GM18526 (cell line): Measurements from ENCODE around the gene OLR1.

Source experiments
- POLR2A ChIP-seq: IDR thresholded peaks from 3 replicates; pipeline ENCODE4 v1.6.1; 2011; ENCODE audit not compliant: insufficient read length; ENCODE audit errors: extremely low read depth

OLR1 gene

GRCh38 chr12:10196210-10196609 lies 24.3 kb upstream of the OLR1 start:
- no peak for TF ChIP-seq POLR2A

GRCh38 chr12:10194160-10194670 lies 22.3 kb upstream of the OLR1 start:
- TF ChIP-seq POLR2A, result no peak

DNA sequence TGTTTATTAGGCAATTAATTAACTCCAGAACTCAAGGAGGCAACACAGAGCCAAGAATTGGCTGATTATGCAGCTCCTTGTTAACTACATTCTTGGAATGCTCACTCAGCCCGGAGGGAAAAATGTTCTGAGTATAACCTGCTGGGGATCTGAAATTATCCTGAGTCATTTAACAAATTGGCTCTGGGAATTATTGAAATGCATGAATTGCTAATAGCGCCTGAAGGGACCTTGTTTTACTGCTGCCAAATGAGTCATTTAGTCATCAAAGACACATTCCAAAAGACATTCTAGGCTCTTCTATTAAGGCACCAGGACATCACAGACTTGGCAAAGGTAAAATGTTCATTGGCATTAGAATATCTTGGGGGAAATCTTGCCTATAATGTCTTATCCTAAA lies 19.9 kb upstream of the OLR1 start:
- TF ChIP-seq POLR2A, result no peak

DNA sequence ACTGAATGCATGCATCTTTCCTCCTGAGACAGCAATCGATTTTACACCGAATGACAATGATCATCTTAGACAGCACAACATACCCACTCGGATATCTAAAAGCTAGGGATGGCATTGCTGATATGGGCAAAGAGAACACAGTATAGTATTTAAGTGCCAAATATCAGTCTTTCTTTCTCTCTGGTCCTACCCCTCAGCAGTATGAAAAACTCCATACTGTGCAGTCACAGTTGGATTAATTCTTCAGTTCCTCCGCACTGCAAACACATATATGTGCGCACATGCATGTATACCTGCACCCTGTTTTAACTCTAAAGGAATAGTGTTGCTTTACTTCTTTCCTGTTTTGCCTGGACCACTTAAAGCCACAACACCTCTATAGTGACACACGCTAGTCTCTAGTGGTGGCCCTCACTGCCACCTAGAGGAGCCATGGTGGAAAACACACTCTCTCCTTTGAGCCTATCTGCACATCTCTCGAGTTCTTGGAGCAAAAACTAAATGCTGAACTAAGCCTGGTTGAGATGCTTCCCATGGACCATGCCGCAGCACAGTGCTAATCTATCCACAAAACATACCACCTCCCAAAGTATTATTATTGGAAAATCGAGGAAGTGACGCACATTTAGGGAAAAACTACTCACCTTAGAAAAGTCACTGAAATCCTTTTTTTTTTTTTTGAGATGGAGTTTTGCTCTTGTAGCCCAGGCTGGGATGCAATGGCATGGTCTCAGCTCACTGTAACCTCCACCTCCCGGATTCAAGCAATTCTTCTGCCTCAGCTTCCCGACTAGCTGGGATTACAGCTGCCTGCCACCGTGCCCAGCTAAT lies 18.8 kb upstream of the OLR1 start:
- no peak for TF ChIP-seq POLR2A

DNA sequence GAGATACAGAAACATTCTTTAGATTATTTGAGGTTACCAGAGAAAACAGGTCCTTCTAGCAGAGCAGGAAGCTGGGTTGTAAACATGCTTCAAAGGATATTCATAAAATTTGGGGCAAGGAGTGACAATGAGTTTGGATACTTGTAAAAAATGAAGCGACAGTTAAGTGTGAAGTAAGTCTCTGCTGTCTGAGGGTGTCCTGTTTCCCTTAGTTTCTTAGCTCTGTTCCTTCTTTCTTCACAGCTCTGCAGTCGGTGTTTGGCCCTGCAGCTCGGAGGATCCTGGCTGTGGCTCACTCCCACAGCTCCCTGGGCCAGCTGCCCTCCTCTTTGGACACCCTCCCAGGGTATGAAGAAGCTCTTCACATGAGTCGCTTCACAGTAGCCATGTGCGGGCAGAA lies 17.7 kb upstream of the OLR1 start:
- no peak for TF ChIP-seq POLR2A

DNA sequence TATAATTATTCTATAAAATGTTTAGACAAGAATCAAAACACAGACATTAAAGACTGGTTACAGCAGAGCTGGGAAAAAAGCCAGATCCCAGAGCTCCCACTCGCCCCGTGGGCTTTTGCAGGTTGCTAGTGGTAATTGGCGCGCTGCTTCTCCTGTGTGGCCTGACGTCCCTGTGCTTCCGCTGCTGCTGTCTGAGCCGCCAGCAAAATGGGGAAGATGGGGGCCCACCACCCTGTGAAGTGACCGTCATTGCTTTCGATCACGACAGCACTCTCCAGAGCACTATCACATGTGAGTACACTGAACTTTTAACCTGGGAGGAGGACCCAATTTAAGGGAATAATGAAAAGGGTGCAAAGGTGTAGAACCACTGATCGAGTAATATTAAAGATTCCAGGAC lies 14.4 kb upstream of the OLR1 start:
- no peak for TF ChIP-seq POLR2A

DNA sequence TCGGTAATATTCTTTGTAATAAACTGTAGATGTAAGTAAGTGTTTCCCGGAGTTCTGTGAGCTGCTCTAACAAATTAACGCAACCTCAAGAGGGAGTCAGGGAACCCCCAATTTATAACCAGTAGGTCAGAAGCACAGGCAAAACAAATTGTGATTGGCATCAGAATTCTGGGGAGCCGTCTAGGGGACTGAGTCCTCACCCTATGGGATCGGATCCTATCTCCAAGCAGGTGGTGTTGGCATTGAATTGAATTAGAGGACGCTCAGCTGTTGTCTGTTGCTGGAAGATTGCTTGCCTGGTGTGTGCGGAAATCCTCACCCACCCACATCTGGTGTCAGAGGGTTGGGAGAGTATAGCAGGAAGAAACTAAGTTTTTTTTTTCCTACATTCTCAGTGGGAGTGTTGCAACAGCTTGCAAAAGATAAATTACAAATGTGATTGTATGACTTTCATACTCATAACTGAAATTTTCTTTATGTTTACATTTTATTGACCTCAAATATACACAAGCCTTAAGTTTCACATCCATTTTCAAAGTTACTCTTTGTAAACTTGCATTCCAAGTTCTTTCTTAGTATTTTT lies 12.4 kb upstream of the OLR1 start:
- no peak for TF ChIP-seq POLR2A

DNA sequence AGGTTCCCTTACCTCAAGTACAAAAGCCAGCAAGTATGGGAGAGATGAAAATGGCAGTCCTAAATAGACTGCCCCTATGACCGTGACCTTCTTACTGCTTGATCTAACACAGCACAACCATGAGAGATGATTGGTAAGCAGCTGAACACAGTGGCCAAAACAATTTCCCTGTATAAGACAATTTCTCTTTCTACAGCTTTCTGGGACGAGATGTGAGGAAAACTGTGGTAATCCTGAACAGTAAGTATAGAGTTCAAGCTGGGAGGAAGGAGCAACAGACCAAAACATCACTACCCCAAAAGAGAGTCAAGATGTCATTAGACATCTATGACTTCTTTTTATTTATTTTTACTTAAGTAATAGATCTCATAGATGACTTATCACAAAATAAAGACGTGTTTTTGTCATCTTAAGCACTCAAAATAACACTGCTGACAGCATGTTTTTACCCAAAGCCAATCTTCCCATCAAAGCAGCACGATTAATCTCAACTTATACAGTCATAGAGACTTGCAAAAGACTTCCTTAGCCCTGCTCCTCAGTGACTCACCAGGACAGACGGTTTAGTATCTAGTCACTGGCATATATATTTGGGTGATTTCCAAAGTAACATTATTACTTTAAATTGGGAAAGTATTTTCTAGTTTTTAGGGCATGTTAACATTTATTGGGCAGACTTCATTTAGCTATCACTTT lies 10.6 kb upstream of the OLR1 start:
- TF ChIP-seq POLR2A, result no peak

- TF ChIP-seq POLR2A, result no peak
Observed at GRCh38 chr12:10179776-10180181, 7.8 kb upstream of the OLR1 start.

DNA sequence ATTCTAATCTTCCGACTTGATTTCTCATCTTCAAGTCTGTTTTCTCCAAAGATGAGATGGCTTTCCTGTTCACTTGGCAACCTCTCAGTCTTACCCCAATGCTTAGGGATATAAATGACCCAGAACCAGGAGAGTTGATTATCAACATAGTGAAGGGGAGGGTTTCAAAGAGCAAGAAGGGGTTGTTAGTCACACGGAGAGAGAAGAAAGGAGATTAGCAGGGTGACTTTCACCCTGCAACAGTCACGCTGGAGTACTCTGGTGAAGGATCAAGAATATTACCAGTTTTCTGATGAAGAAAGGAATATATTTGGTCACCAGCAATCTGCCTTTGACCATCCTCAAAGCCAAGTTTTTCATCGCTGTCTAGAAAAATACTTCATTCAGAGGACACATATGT lies 6.9 kb upstream of the OLR1 start, which contains the start of gene TMEM52B:
Gene TMEM52B, plus strand, starts transcription at position 212 of the 400 bp plus-strand sequence. CDS start 543 bp downstream, outside the sequence.
- no peak for TF ChIP-seq POLR2A

DNA sequence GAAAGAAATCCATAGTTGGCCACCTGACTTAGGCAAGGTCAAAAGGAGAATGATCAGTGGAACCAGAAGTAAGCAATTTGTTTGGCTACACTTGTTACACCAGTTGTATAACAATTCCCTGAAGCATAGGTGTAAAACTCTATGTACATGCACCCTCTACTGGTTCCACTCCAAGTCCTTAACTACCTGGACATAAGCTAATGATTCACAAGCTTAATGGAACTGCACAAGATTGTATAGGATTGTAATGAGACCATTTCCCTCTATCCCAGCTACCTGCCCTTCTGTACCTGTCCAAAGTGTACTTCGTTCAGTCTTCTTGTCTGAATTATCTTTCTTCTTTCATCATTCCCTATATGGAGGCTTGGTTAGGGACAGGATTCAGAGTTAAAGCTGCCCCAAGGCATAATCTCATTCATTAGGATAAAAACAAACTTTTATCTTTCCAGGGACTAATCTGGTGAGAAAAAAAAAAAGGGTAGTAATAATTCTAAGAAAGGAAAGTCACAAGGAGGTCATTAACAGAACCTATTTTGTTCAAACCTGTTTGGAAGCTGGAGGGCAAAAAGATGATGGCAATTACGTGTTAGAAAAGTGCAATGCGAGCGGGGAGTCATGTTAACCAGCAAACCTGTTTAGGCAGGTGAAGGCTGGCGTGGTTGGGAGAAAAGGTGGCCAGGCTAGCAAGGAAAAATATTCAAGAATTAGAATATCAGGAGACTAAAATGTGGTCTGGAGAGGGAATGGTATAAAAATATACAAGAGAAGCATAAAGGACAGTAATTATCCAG lies 4.1 kb upstream of the OLR1 start:
- no peak for TF ChIP-seq POLR2A

GRCh38 chr12:10174986-10175614 lies 3.2 kb upstream of the OLR1 start:
- TF ChIP-seq POLR2A, result no peak

DNA sequence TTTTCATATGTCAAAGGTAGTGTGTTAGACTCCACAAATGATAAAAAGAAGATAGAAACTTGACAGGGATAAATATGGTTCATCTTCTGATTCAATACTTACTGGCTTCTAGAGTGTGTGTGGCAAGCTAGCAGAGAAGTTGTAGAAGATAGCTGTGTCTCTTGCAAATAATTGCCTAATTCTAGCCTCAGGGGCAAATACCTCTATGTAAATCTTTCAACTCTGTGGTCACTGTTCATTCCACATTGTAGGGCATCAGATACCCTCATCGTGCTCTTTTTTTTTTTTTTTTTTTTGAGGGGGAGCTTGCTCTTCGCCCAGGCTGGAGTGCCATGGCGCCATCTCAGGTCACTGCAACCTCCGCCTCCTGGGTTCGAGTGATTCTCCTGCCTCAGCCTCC lies 1.7 kb downstream of the OLR1 start:
- no peak for TF ChIP-seq POLR2A

GRCh38 chr12:10169104-10169503 lies 2.8 kb downstream of the OLR1 start:
- TF ChIP-seq POLR2A, result no peak

DNA sequence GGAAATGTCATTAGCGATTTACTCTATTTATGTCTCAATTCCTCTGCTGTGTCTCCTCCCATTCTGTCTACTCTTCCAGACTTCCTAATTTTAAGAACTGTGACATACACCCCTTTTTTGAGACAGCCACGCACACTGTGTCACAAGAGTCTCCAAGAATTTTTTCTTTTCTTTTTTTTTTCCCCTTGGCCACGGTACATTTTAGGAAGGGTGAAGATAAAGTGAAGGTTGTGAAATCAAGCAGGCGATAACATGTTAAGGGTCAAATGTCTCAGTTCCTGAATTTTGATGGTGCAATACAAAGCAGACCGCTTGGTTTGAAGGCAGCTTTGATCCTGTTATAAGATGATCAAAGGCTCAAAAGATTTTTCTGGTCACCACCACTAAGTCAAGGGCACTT lies 4.3 kb downstream of the OLR1 start:
- TF ChIP-seq POLR2A, result no peak
